Endodermal cell (in vitro differentiated cells): Measurements from ENCODE around the gene FCGBP. TPM values are rescaled to one million over a fixed set of nuclear protein-coding genes. Genes with fewer than 3 reads are reported as not detected.
A peak's percentile ranks its signal among the peaks of the same experiment; 100 is the strongest.

Experiments used
- DNase-seq: peaks from one replicate; pipeline ENCODE4 v3.0.0-alpha.2; 2017
- H3K27ac ChIP-seq: 2 replicates; pipeline ENCODE4 v1.5.1; 2013; ENCODE audit warnings: mild to moderate bottlenecking, low read depth, low read length, moderate library complexity
- H3K27me3 ChIP-seq: 2 replicates; pipeline ENCODE4 v1.6.1; 2013; ENCODE audit warnings: mild to moderate bottlenecking, low read length, moderate library complexity; ENCODE audit not compliant: insufficient read depth, control insufficient read depth, poor library complexity, severe bottlenecking
- H3K36me3 ChIP-seq: 2 replicates; pipeline ENCODE4 v1.7.0; 2013; ENCODE audit warnings: mild to moderate bottlenecking, low read length, moderate library complexity; ENCODE audit not compliant: control insufficient read depth, insufficient read depth
- H3K4me1 ChIP-seq: one replicate; pipeline ENCODE4 v1.7.0; 2013; ENCODE audit warnings: low read length; ENCODE audit not compliant: control insufficient read depth, insufficient read depth
- H3K4me3 ChIP-seq: 2 replicates; pipeline ENCODE4 v1.5.1; 2013; ENCODE audit warnings: mild to moderate bottlenecking, low read length, moderate library complexity
- H3K9ac ChIP-seq: 2 replicates; pipeline ENCODE4 v1.6.1; 2013; ENCODE audit warnings: mild to moderate bottlenecking, low read length, moderate library complexity; ENCODE audit not compliant: poor library complexity, severe bottlenecking; ENCODE audit errors: extremely low read depth
- H3K9me3 ChIP-seq: 2 replicates; pipeline ENCODE4 v1.6.1; 2013; ENCODE audit warnings: mild to moderate bottlenecking, low read length, moderate library complexity; ENCODE audit not compliant: control insufficient read depth
- H3K27ac Mint-ChIP-seq: 2 replicates; pipeline ENCODE4 v1.8.0; 2020; ENCODE audit warnings: mixed read lengths
- H3K27me3 Mint-ChIP-seq: 2 replicates; pipeline ENCODE4 v1.8.0; 2021; ENCODE audit warnings: mild to moderate bottlenecking, mixed read lengths; ENCODE audit not compliant: insufficient read depth
- H3K36me3 Mint-ChIP-seq: 2 replicates; pipeline ENCODE4 v1.8.0; 2020; ENCODE audit warnings: low read depth, mixed read lengths
- H3K4me1 Mint-ChIP-seq: 2 replicates; pipeline ENCODE4 v1.8.0; 2020; ENCODE audit warnings: mixed read lengths
- H3K4me3 Mint-ChIP-seq: 2 replicates; pipeline ENCODE4 v1.8.0; 2020; ENCODE audit warnings: mild to moderate bottlenecking, moderate library complexity, mixed read lengths
- H3K9me3 Mint-ChIP-seq: 2 replicates; pipeline ENCODE4 v1.8.0; 2020; ENCODE audit warnings: mild to moderate bottlenecking, mixed read lengths
- CTCF ChIP-seq: fragments of 200-600 bp; sonication (generic); conservative IDR thresholded peaks from 2 replicates; pipeline ENCODE4 v1.5.0; 2021; ENCODE audit warnings: antibody characterized with exemption, mild to moderate bottlenecking
- WGBS, 2 experiments: methylation state at CpG; one replicate each; pipeline versions ENCODE4 v1.1.5 to v1.1.7; 2013; ENCODE audit warnings: missing lambda C conversion rate in 2 of 2, mixed read lengths in 1 of 2; ENCODE audit not compliant: insufficient coverage in 1 of 2, insufficient read length in 1 of 2; 5-methylcytosine and 5-hydroxymethylcytosine counted together
- total RNA-seq, 2 donors: library from RNA; stranded (reverse); fragmentation: NEBNext Ultra II Directional in 1 of 2; extraction: Animal tissue kit (Norgen Biotek cat#: 25700) in 1 of 2; gene quantifications; 2 replicates in 1 of 2; 3 replicates in 1 of 2; pipeline ENCODE4 v1.2.1, GENCODE V29; 2021

The FCGBP gene
- total RNA-seq, 2 donors from 2014 or later, result 0.29 to 0.62 TPM

GRCh38 chr19:39935364-39935661 lies 879 bp upstream of the FCGBP start:
- Histone ChIP-seq H3K4me3 (no peak overlapping the region), H3K27ac (no peak overlapping the region), H3K27me3 (no peaks in the 10 kb centered on the region), H3K9me3 (no peaks in the 10 kb centered on the region), H3K36me3 (no peaks in the 10 kb centered on the region), H3K9ac (no peak overlapping the region), H3K4me1 (no peaks in the 10 kb centered on the region)
- H3K36me3 Mint-ChIP-seq, result no peaks in the 10 kb centered on the region
- H3K4me3 Mint-ChIP-seq, result no peak overlapping the region
- H3K27ac Mint-ChIP-seq, result no peak overlapping the region
- H3K27me3 Mint-ChIP-seq, result no peaks in the 10 kb centered on the region
- DNase-seq, result no peak
- no peaks in the 10 kb centered on the region for H3K4me1 Mint-ChIP-seq
- WGBS, 2 experiments, result 92 to 97% methylated on average over 4 to 5 of the region's 5 CpGs
- no peaks in the 10 kb centered on the region for H3K9me3 Mint-ChIP-seq
- peak; percentile 22 for TF ChIP-seq CTCF

- Mint-ChIP-seq H3K27ac (no peak overlapping the region), H3K36me3 (no peaks in the 10 kb centered on the region), H3K4me3 (no peak overlapping the region), H3K4me1 (no peaks in the 10 kb centered on the region), H3K9me3 (no peaks in the 10 kb centered on the region), H3K27me3 (no peaks in the 10 kb centered on the region)
- H3K4me3 ChIP-seq, result no peak overlapping the region
- H3K9ac ChIP-seq, result no peak overlapping the region
- no peak for DNase-seq
- no peaks in the 10 kb centered on the region for H3K4me1 ChIP-seq
- no peaks in the 10 kb centered on the region for H3K9me3 ChIP-seq
- 81 to 100% methylated on average over 1 to 2 of the region's 3 CpGs for WGBS, 2 experiments
- no peak overlapping the region for H3K27ac ChIP-seq
- H3K36me3 ChIP-seq, result no peaks in the 10 kb centered on the region
- TF ChIP-seq CTCF, result no peak
- H3K27me3 ChIP-seq, result no peaks in the 10 kb centered on the region
Measured at GRCh38 chr19:39929750-39930149, 4.7 kb downstream of the FCGBP start.

GRCh38 chr19:39928357-39928725 lies 6.1 kb downstream of the FCGBP start:
- Mint-ChIP-seq H3K27ac (no peak overlapping the region), H3K4me1 (no peaks in the 10 kb centered on the region), H3K27me3 (no peaks in the 10 kb centered on the region), H3K36me3 (no peaks in the 10 kb centered on the region), H3K4me3 (no peak overlapping the region), H3K9me3 (no peaks in the 10 kb centered on the region)
- 78 to 88% methylated on average over 3 of the region's 3 CpGs for WGBS, 2 experiments
- no peaks in the 10 kb centered on the region for H3K27me3 ChIP-seq
- no peaks in the 10 kb centered on the region for H3K4me1 ChIP-seq
- no peaks in the 10 kb centered on the region for H3K9me3 ChIP-seq
- no peak overlapping the region for H3K9ac ChIP-seq
- H3K36me3 ChIP-seq, result no peaks in the 10 kb centered on the region
- DNase-seq, result no peak
- no peak overlapping the region for H3K4me3 ChIP-seq
- no peak overlapping the region for H3K27ac ChIP-seq
- TF ChIP-seq CTCF, result no peak
